ENCODE measurements around the gene SPATC1L. TPM values are rescaled to one million over a fixed set of nuclear protein-coding genes. Genes with fewer than 3 reads are reported as not detected.
A peak's percentile ranks its signal among the peaks of the same experiment; 100 is the strongest.

SPATC1L gene
- total and polyA plus RNA-seq, 2 of the 8 experiments (the other 6 are each of a cell fraction or from before 2014, with no cell fraction given): 24.9 to 50.0 TPM

DNA sequence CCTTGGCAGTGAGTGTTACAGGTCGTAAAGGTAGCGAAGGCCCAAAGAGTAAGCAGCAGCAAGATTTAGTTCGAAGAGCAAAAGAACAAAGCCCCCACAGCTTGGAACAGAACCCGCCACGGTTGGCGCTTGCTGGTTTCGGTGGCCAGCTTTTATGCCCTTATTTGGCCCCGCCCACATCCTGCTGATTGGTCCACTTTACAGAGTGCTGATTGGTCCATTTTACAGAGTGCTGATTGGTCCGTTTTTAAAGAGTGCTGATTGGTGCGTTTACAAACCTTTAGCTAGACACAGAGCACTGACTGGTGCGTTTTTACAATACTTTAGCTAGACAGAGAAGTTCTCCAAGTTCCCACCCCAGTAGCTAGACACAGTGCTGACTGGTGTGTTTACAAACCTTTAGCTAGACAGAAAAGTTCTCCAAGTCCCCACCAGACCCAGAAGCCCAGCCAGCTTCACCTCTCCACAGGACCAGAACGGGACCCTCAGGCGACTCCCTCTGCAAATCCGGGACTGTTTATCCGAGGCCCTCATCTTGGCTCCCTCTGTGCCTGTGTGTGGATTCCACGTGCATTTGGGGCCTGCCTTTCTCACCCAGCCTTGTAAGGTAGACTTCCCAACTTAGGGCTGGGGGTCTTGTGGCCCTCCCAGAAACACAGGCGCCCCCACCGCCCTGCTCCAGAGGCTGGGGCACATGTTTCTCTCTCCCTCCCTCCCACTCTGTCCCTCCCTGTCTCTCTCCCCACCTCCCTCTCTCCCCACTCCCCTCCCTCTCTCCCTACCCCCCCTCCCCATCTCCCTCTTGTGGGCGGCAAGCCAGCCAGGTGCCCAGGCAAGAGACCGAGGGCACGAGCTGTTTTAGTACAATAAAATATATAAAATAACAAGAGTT, 41.4 kb downstream of the SPATC1L start:
- Histone ChIP-seq H3K79me1 (ENCODE audit: low read depth, low read length) (no peaks in the 10 kb centered on the region), H3K4me3 (ENCODE audit: extremely low read depth in 1 of 4, insufficient read depth in 2 of 4, low read depth in 3 of 4, low read length in 4 of 4) (peak overlapping the region; percentile 32 to 53 (median 36); a peak in 7 of 8 replicates), H3K23ac (ENCODE audit: insufficient read length) (no peak overlapping the region), H3K9me3 (ENCODE audit: insufficient read depth in 2 of 2, low read depth in 1 of 2, low read length in 1 of 2) (peaks cover 0 to 8% of the 10 kb centered on the region in 2 experiments; a peak in 1 of 4 replicates), H3K56ac (replicated peaks; ENCODE audit: insufficient read length, low read depth, low read length) (no peak overlapping the region), H3K79me2 (ENCODE audit: control insufficient read depth in 1 of 2, insufficient read depth in 2 of 2, low read length in 2 of 2) (no peaks in the 10 kb centered on the region), H3K4me1 (replicated peaks in 1 of 4; ENCODE audit: control insufficient read depth in 3 of 4, insufficient read depth in 4 of 4, low read length in 3 of 4) (peaks cover 0 to 2% (median 0%) of the 10 kb centered on the region in 4 experiments; a peak in 4 of 7 replicates), H3K4me2 (ENCODE audit: insufficient read depth in 1 of 2, low read depth in 2 of 2, low read length in 2 of 2) (peak overlapping the region; percentile 75 to 78), H3K14ac (ENCODE audit: insufficient read length) (no peak overlapping the region), H4K20me1 (replicated peaks in 1 of 2; ENCODE audit: control insufficient read depth in 1 of 2, insufficient read depth in 2 of 2, low read length in 2 of 2) (no peaks in the 10 kb centered on the region), H3K36me3 (ENCODE audit: control insufficient read depth in 2 of 4, insufficient read depth in 4 of 4, low read length in 3 of 4) (no peaks in the 10 kb centered on the region; a peak in 1 of 8 replicates), H4K91ac (replicated peaks; ENCODE audit: insufficient read length, low read length) (peak overlapping the region; percentile 63), H3K27me3 (replicated peaks in 1 of 4; ENCODE audit: control insufficient read depth in 3 of 4, extremely low read depth in 1 of 4, insufficient read depth in 3 of 4, low read length in 3 of 4) (peaks cover 0 to 24% (median 8%) of the 10 kb centered on the region in 4 experiments; a peak in 4 of 7 replicates), H4K8ac (ENCODE audit: extremely low read depth, insufficient read depth, low read length) (no peak overlapping the region), H2BK20ac (ENCODE audit: low read length) (no peak overlapping the region), H2BK5ac (ENCODE audit: low read depth, low read length) (no peak overlapping the region), H2BK15ac (ENCODE audit: low read length) (no peak overlapping the region), H3K18ac (ENCODE audit: extremely low read depth, low read length) (no peak overlapping the region), H2AFZ (ENCODE audit: low read length) (no peak overlapping the region), H3K4ac (replicated peaks; ENCODE audit: insufficient read length, low read depth, low read length) (no peak overlapping the region), H3K27ac (ENCODE audit: low read depth, low read length) (no peak overlapping the region), H4K5ac (ENCODE audit: insufficient read length, low read depth, low read length) (no peak overlapping the region), H2BK120ac (replicated peaks; ENCODE audit: low read depth, low read length) (no peak overlapping the region), H3K23me2 (ENCODE audit: low read depth, low read length) (no peaks in the 10 kb centered on the region), H2BK12ac (ENCODE audit: low read depth, low read length) (0 out of 2 replicates have a peak overlapping the region, but pooled peaks have one; percentile 50), H3K9ac (replicated peaks in 1 of 4; ENCODE audit: extremely low read depth in 1 of 4, low read depth in 3 of 4, low read length in 3 of 4) (peak overlapping the region in 1 of 4 experiments; percentile 14; a peak in 1 of 7 replicates), H2AK5ac (ENCODE audit: low read depth, low read length) (no peak overlapping the region)
- CTCF ChIA-PET (ENCODE audit: partially characterized antibody): interaction anchor here (0.6 to 4.1 kb wide), 41 partner anchors 11 to 1469 kb away, joined by 3 to 47 read pairs (median 4); partner anchors contain the start of gene FTCD
- POLR2A ChIA-PET (ENCODE audit: partially characterized antibody): interaction anchor here (0.7 to 3.6 kb wide), 10 partner anchors 9 to 168 kb away, joined by 3 to 12 read pairs (median 3); partner anchors contain the start of gene COL6A1
- FAIRE-seq: no peak
- 83% methylated on average over 21 of the region's 21 CpGs; no CpG with 5 or more reads in 1 of the 2 experiments for WGBS, 2 experiments (ENCODE audit: extremely low coverage in 1 of 2, insufficient coverage in 1 of 2, insufficient read length in 1 of 2, insufficient replicate concordance in 2 of 2, low coverage in 1 of 2, low lambda C conversion rate in 2 of 2, missing lambda C conversion rate in 1 of 2)
- DNase-seq (ENCODE audit: low read depth in 1 of 2, low spot score in 2 of 2): no peak
- TF ChIP-seq NRF1 (IDR thresholded peaks at IDR 0.05; ENCODE audit: low read depth, low read length): no peak
- peak; percentile 41; the same call in 1 of the 2 replicates for TF ChIP-seq TBP (IDR thresholded peaks at IDR 0.05; ENCODE audit: low read depth, low read length)
- TF ChIP-seq MAFK (IDR thresholded peaks at IDR 0.05; ENCODE audit: low read depth, low read length): no peak
- 0 out of 2 replicates have a peak, but pooled peaks have one; percentile 51 for TF ChIP-seq SP1 (IDR thresholded peaks at IDR 0.05; ENCODE audit: low read depth, low read length)
- peak in 1 of 2 experiments; percentile 63; a peak in 2 of 3 replicates for TF ChIP-seq POLR2A (IDR thresholded peaks at IDR 0.05; ENCODE audit: control extremely low read depth in 1 of 2, low read depth in 2 of 2, low read length in 2 of 2)
- no peak for TF ChIP-seq GABPA (IDR thresholded peaks at IDR 0.05; ENCODE audit: borderline replicate concordance, insufficient read depth, low read length)
- TF ChIP-seq JUND (IDR thresholded peaks at IDR 0.05; ENCODE audit: low read length): no peak
- no peak for TF ChIP-seq SAP30 (IDR thresholded peaks at IDR 0.05; ENCODE audit: insufficient read depth, insufficient replicate concordance, low read length)
- 0 out of 2 replicates have a peak, but pooled peaks have one; percentile 58 for TF ChIP-seq SRF (IDR thresholded peaks at IDR 0.05; ENCODE audit: low read depth, low read length)
- TF ChIP-seq PHF8 (conservative IDR thresholded peaks at IDR 0.05; ENCODE audit: low read depth, low read length): 0 out of 2 replicates have a peak, but pooled peaks have one; percentile 23
